ENCODE results near the gene PLEKHG4.

Gene PLEKHG4

GRCh38 chr16:67278773-67279295 is 498 bp upstream of the PLEKHG4 start:
- DNase-seq, result peak; percentile 17 to 40 (median 21)
- H3K4me3 ChIP-seq (ENCODE audit: insufficient read depth, low read depth, low read length, poor library complexity, severe bottlenecking), result peak overlapping the region; percentile 67
- peak overlapping the region; percentile 32 for H3K27ac ChIP-seq (ENCODE audit: insufficient read depth, low read length, poor library complexity, severe bottlenecking)

GRCh38 chr16:67280090-67281015 is 1.0 kb downstream of the PLEKHG4 start:
- DNase-seq, result no peak
- peaks cover 10% of the 10 kb centered on the region for H3K4me1 ChIP-seq (ENCODE audit: control insufficient read depth, insufficient read depth, low read length, poor library complexity, severe bottlenecking)
- H3K9me3 ChIP-seq (ENCODE audit: control insufficient read depth, low read length), result no peaks in the 10 kb centered on the region
- peaks cover 3% of the 10 kb centered on the region for H3K36me3 ChIP-seq (ENCODE audit: control insufficient read depth, insufficient read depth, low read length)
- H3K27ac ChIP-seq (ENCODE audit: insufficient read depth, low read length, poor library complexity, severe bottlenecking), result no peak overlapping the region
- no peaks in the 10 kb centered on the region for H3K27me3 ChIP-seq (replicated peaks; ENCODE audit: control insufficient read depth, insufficient read depth, low read length, poor library complexity, severe bottlenecking)
- no peak overlapping the region for H3K4me3 ChIP-seq (ENCODE audit: insufficient read depth, low read depth, low read length, poor library complexity, severe bottlenecking)

More at GRCh38 chr16:67278773-67279295, 498 bp upstream of the PLEKHG4 start:
- H3K36me3 ChIP-seq (ENCODE audit: control insufficient read depth, insufficient read depth, low read length), result peaks cover 3% of the 10 kb centered on the region
- no peaks in the 10 kb centered on the region for H3K9me3 ChIP-seq (ENCODE audit: control insufficient read depth, low read length)
- H3K4me1 ChIP-seq (ENCODE audit: control insufficient read depth, insufficient read depth, low read length, poor library complexity, severe bottlenecking), result peaks cover 10% of the 10 kb centered on the region
- H3K27me3 ChIP-seq (replicated peaks; ENCODE audit: control insufficient read depth, insufficient read depth, low read length, poor library complexity, severe bottlenecking), result no peaks in the 10 kb centered on the region

GRCh38 chr16:67281536-67282446 is 2.5 kb downstream of the PLEKHG4 start:
- H3K9me3 ChIP-seq (ENCODE audit: control insufficient read depth, low read length), result no peaks in the 10 kb centered on the region

GRCh38 chr16:67282447-67282805 is 3.1 kb downstream of the PLEKHG4 start:
- H3K4me1 ChIP-seq (ENCODE audit: control insufficient read depth, insufficient read depth, low read length, poor library complexity, severe bottlenecking), result peaks cover 10% of the 10 kb centered on the region
- H3K4me3 ChIP-seq (ENCODE audit: insufficient read depth, low read depth, low read length, poor library complexity, severe bottlenecking), result no peak overlapping the region
- no peaks in the 10 kb centered on the region for H3K27me3 ChIP-seq (replicated peaks; ENCODE audit: control insufficient read depth, insufficient read depth, low read length, poor library complexity, severe bottlenecking)
- no peaks in the 10 kb centered on the region for H3K9me3 ChIP-seq (ENCODE audit: control insufficient read depth, low read length)
- no peak for DNase-seq
- no peaks in the 10 kb centered on the region for H3K36me3 ChIP-seq (ENCODE audit: control insufficient read depth, insufficient read depth, low read length)
- H3K27ac ChIP-seq (ENCODE audit: insufficient read depth, low read length, poor library complexity, severe bottlenecking), result no peak overlapping the region

More at GRCh38 chr16:67281536-67282446, 2.5 kb downstream of the PLEKHG4 start:
- H3K27ac ChIP-seq (ENCODE audit: insufficient read depth, low read length, poor library complexity, severe bottlenecking), result no peak overlapping the region
- peaks cover 10% of the 10 kb centered on the region for H3K4me1 ChIP-seq (ENCODE audit: control insufficient read depth, insufficient read depth, low read length, poor library complexity, severe bottlenecking)
- no peaks in the 10 kb centered on the region for H3K27me3 ChIP-seq (replicated peaks; ENCODE audit: control insufficient read depth, insufficient read depth, low read length, poor library complexity, severe bottlenecking)
- no peaks in the 10 kb centered on the region for H3K36me3 ChIP-seq (ENCODE audit: control insufficient read depth, insufficient read depth, low read length)
- no peak overlapping the region for H3K4me3 ChIP-seq (ENCODE audit: insufficient read depth, low read depth, low read length, poor library complexity, severe bottlenecking)
- no peak for DNase-seq

GRCh38 chr16:67283039-67283825 is 3.9 kb downstream of the PLEKHG4 start:
- H3K27me3 ChIP-seq (replicated peaks; ENCODE audit: control insufficient read depth, insufficient read depth, low read length, poor library complexity, severe bottlenecking), result no peaks in the 10 kb centered on the region
- no peak for DNase-seq
- H3K4me3 ChIP-seq (ENCODE audit: insufficient read depth, low read depth, low read length, poor library complexity, severe bottlenecking), result no peak overlapping the region
- H3K9me3 ChIP-seq (ENCODE audit: control insufficient read depth, low read length), result no peaks in the 10 kb centered on the region
- H3K36me3 ChIP-seq (ENCODE audit: control insufficient read depth, insufficient read depth, low read length), result no peaks in the 10 kb centered on the region
- H3K4me1 ChIP-seq (ENCODE audit: control insufficient read depth, insufficient read depth, low read length, poor library complexity, severe bottlenecking), result peaks cover 5% of the 10 kb centered on the region
- no peak overlapping the region for H3K27ac ChIP-seq (ENCODE audit: insufficient read depth, low read length, poor library complexity, severe bottlenecking)

GRCh38 chr16:67283826-67284555 is 4.7 kb downstream of the PLEKHG4 start:
- Histone ChIP-seq H3K4me3 (ENCODE audit: insufficient read depth, low read depth, low read length, poor library complexity, severe bottlenecking) (no peak overlapping the region), H3K36me3 (ENCODE audit: control insufficient read depth, insufficient read depth, low read length) (no peaks in the 10 kb centered on the region), H3K9me3 (ENCODE audit: control insufficient read depth, low read length) (no peaks in the 10 kb centered on the region)

GRCh38 chr16:67284699-67285646 is 5.6 kb downstream of the PLEKHG4 start:
- DNase-seq, result no peak
- H3K27me3 ChIP-seq (replicated peaks; ENCODE audit: control insufficient read depth, insufficient read depth, low read length, poor library complexity, severe bottlenecking), result no peaks in the 10 kb centered on the region
- no peak overlapping the region for H3K4me3 ChIP-seq (ENCODE audit: insufficient read depth, low read depth, low read length, poor library complexity, severe bottlenecking)
- no peaks in the 10 kb centered on the region for H3K4me1 ChIP-seq (ENCODE audit: control insufficient read depth, insufficient read depth, low read length, poor library complexity, severe bottlenecking)
- no peak overlapping the region for H3K27ac ChIP-seq (ENCODE audit: insufficient read depth, low read length, poor library complexity, severe bottlenecking)
- H3K36me3 ChIP-seq (ENCODE audit: control insufficient read depth, insufficient read depth, low read length), result no peaks in the 10 kb centered on the region
- H3K9me3 ChIP-seq (ENCODE audit: control insufficient read depth, low read length), result no peaks in the 10 kb centered on the region

More at GRCh38 chr16:67283826-67284555, 4.7 kb downstream of the PLEKHG4 start:
- Histone ChIP-seq H3K27ac (ENCODE audit: insufficient read depth, low read length, poor library complexity, severe bottlenecking) (no peak overlapping the region), H3K27me3 (replicated peaks; ENCODE audit: control insufficient read depth, insufficient read depth, low read length, poor library complexity, severe bottlenecking) (no peaks in the 10 kb centered on the region), H3K4me1 (ENCODE audit: control insufficient read depth, insufficient read depth, low read length, poor library complexity, severe bottlenecking) (no peaks in the 10 kb centered on the region)
- no peak for DNase-seq

GRCh38 chr16:67286441-67287235 is 7.3 kb downstream of the PLEKHG4 start:
- DNase-seq, result no peak
- Histone ChIP-seq H3K27ac (ENCODE audit: insufficient read depth, low read length, poor library complexity, severe bottlenecking) (no peak overlapping the region), H3K9me3 (ENCODE audit: control insufficient read depth, low read length) (no peaks in the 10 kb centered on the region), H3K4me3 (ENCODE audit: insufficient read depth, low read depth, low read length, poor library complexity, severe bottlenecking) (no peak overlapping the region), H3K36me3 (ENCODE audit: control insufficient read depth, insufficient read depth, low read length) (no peaks in the 10 kb centered on the region), H3K4me1 (ENCODE audit: control insufficient read depth, insufficient read depth, low read length, poor library complexity, severe bottlenecking) (no peaks in the 10 kb centered on the region), H3K27me3 (replicated peaks; ENCODE audit: control insufficient read depth, insufficient read depth, low read length, poor library complexity, severe bottlenecking) (no peaks in the 10 kb centered on the region)
